HL-60 (cell line): Measurements from ENCODE around the gene ZFYVE9.

Experiments used
- DNase-seq, 2 experiments: peaks; one replicate each; pipeline ENCODE4 v3.0.0-alpha.2; 2010 to 2020; ENCODE audit warnings: low read depth in 1 of 2, low spot score in 1 of 2
- H3K27ac ChIP-seq: fragments of 250-450 bp; sonication (Bioruptor Pico); replicated peaks from 2 replicates; pipeline ENCODE4 v1.5.1; 2020; ENCODE audit warnings: mild to moderate bottlenecking, moderate library complexity
- H3K27me3 ChIP-seq: fragments of 250-450 bp; sonication (Bioruptor Pico); 2 replicates; pipeline ENCODE4 v1.5.1; 2021; ENCODE audit warnings: mild to moderate bottlenecking, moderate library complexity; ENCODE audit not compliant: insufficient read depth, poor library complexity, severe bottlenecking
- H3K4me3 ChIP-seq: replicated peaks from 2 replicates; pipeline ENCODE4 v1.5.1; 2011; ENCODE audit warnings: mild to moderate bottlenecking, control low read depth, low read length; ENCODE audit not compliant: insufficient read depth
- GABPA ChIP-seq: IDR thresholded peaks from 2 replicates; pipeline ENCODE4 v1.6.1; 2012; ENCODE audit warnings: low read depth
- POLR2AphosphoS5 ChIP-seq: IDR thresholded peaks from 2 replicates; pipeline ENCODE4 v1.6.1; 2012; ENCODE audit warnings: low read depth
- SPI1 ChIP-seq: IDR thresholded peaks from 2 replicates; pipeline ENCODE4 v1.6.1; 2012; ENCODE audit warnings: low read depth, mild to moderate bottlenecking, borderline replicate concordance
- TF ChIP-seq, protein P1 (sequence below): IDR thresholded peaks from one replicate; pipeline ENCODE4 v1.5.1; 2011; ENCODE audit warnings: low read length, control low read depth, inconsistent platforms; ENCODE audit not compliant: insufficient read depth
- TF ChIP-seq, protein P2 (sequence below): IDR thresholded peaks from 2 replicates; pipeline ENCODE4 v1.6.1; 2012; ENCODE audit warnings: low read depth; ENCODE audit not compliant: insufficient replicate concordance

Gene ZFYVE9

DNA sequence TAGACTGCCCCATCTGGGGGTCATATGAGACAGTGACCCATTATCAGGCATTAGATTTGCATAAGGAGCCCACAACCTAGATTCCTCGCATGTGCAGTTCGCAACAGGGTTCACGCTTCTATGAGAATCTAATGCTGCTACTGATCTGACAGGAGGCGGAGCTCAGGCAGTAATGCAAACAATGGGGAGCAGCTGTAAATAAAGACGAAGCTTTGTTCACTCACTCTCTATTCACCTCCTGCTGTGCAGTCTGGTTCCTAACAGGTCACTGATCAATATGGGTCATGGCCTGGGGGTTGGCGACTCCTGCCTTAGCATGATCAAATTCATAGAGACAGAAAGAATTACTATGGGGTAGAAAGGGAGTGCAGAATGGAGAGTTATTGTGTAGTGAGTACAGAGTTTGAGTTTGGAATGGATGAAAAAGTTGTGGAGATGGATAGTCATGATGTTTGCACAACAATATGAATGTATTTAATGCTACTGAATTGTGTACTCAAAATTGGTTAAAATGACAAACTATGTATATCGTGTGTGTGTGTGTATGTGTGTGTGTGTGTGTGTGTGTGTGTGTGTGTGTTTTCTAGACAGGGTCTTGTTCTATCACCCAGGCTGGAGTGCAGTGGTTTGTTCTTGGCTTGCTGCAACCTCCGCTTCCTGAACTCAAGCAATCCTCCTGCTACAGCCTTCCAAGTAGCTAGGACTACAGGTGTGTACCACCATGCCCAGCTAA lies 43.6 kb upstream of the ZFYVE9 start:
- H3K27ac ChIP-seq = no peak overlapping the region

DNA sequence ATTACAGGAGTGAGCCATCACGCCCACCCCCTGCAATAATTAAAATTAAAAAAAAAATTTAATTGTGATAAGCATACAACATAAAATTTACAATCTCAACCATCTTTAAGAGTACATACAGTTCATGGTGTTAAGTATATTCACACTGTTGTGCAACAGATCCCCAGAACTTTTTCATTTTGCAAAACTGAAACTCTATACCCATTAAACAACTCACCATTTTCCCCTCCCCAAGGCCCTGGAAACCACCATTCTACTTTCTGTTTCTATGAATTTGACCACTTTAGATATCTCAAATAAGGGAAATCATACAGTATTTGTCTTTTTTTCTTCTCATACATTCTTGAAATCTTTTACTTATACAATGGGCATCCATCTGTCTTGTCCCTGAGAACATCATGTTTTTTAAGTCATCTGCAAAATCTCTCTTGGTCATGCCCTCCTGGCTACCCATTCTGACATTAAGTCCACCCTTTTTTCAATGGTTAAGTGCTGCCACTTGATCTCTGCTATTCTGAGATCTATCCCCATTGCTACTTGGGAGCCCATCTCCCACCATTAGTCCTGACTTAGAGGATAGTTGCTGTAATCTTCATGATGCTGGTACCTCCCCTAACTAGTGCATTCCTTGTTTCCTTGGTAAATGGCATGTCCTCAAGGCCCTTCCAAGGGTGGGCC lies 39.4 kb upstream of the ZFYVE9 start:
- Histone ChIP-seq H3K4me3 (no peak overlapping the region), H3K27me3 (no peaks in the 10 kb centered on the region), H3K27ac (no peak overlapping the region)
- DNase-seq = no peak
- no peak for TF ChIP-seq GABPA
- TF ChIP-seq, protein P1, sequence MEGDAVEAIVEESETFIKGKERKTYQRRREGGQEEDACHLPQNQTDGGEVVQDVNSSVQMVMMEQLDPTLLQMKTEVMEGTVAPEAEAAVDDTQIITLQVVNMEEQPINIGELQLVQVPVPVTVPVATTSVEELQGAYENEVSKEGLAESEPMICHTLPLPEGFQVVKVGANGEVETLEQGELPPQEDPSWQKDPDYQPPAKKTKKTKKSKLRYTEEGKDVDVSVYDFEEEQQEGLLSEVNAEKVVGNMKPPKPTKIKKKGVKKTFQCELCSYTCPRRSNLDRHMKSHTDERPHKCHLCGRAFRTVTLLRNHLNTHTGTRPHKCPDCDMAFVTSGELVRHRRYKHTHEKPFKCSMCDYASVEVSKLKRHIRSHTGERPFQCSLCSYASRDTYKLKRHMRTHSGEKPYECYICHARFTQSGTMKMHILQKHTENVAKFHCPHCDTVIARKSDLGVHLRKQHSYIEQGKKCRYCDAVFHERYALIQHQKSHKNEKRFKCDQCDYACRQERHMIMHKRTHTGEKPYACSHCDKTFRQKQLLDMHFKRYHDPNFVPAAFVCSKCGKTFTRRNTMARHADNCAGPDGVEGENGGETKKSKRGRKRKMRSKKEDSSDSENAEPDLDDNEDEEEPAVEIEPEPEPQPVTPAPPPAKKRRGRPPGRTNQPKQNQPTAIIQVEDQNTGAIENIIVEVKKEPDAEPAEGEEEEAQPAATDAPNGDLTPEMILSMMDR = no peak
- TF ChIP-seq SPI1 = no peak
- TF ChIP-seq POLR2AphosphoS5 = no peak
- TF ChIP-seq, protein P2, sequence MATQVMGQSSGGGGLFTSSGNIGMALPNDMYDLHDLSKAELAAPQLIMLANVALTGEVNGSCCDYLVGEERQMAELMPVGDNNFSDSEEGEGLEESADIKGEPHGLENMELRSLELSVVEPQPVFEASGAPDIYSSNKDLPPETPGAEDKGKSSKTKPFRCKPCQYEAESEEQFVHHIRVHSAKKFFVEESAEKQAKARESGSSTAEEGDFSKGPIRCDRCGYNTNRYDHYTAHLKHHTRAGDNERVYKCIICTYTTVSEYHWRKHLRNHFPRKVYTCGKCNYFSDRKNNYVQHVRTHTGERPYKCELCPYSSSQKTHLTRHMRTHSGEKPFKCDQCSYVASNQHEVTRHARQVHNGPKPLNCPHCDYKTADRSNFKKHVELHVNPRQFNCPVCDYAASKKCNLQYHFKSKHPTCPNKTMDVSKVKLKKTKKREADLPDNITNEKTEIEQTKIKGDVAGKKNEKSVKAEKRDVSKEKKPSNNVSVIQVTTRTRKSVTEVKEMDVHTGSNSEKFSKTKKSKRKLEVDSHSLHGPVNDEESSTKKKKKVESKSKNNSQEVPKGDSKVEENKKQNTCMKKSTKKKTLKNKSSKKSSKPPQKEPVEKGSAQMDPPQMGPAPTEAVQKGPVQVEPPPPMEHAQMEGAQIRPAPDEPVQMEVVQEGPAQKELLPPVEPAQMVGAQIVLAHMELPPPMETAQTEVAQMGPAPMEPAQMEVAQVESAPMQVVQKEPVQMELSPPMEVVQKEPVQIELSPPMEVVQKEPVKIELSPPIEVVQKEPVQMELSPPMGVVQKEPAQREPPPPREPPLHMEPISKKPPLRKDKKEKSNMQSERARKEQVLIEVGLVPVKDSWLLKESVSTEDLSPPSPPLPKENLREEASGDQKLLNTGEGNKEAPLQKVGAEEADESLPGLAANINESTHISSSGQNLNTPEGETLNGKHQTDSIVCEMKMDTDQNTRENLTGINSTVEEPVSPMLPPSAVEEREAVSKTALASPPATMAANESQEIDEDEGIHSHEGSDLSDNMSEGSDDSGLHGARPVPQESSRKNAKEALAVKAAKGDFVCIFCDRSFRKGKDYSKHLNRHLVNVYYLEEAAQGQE = no peak

More for the DNA sequence above, 43.6 kb upstream of the ZFYVE9 start:
- Histone ChIP-seq H3K4me3 (no peak overlapping the region), H3K27me3 (no peaks in the 10 kb centered on the region)
- TF ChIP-seq SPI1 (no peak), POLR2AphosphoS5 (no peak), GABPA (no peak)
- TF ChIP-seq, protein P2 = no peak
- TF ChIP-seq, protein P1 = no peak
- DNase-seq = no peak

DNA sequence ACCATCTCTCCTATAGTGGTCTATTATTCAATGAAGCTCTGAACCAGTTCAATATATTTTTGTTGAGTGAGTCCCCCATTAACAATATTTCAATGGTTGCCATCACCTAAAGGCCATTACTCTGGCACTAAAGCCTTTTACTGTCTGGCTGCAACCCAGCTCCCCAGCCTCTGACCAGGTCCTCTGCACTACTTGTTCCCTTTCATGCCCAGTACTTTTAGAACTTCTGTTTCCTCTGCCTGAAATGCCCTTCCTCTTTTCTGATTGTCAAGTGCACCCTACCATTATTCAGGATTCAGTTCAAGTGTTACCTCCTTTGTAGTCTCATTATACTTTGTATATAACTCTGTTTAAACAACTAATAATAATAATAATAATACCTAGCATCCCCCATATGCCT lies 30.4 kb upstream of the ZFYVE9 start:
- no peak overlapping the region for H3K4me3 ChIP-seq
- TF ChIP-seq, protein P2 = no peak
- TF ChIP-seq SPI1 = peak; percentile 96
- no peak for TF ChIP-seq POLR2AphosphoS5
- TF ChIP-seq GABPA = no peak
- H3K27ac ChIP-seq = no peak overlapping the region
- H3K27me3 ChIP-seq = no peaks in the 10 kb centered on the region
- peak in 1 of 2 experiments; percentile 51 for DNase-seq
